ENCODE results near the gene LBR.
A peak's percentile ranks its signal among the peaks of the same experiment; 100 is the strongest.

LBR gene

GRCh38 chr1:225424562-225425200, 3.2 kb downstream of the LBR start:
- Mint-ChIP-seq H3K4me3 (peak overlapping the region; percentile 56), H3K4me1 (ENCODE audit: low read depth) (peaks cover 62% of the 10 kb centered on the region), H3K36me3 (ENCODE audit: low read depth) (peaks cover 32% of the 10 kb centered on the region), H3K9me3 (no peaks in the 10 kb centered on the region), H3K27me3 (no peaks in the 10 kb centered on the region), H3K27ac (no peak overlapping the region)

- H3K9me3 Mint-ChIP-seq: no peaks in the 10 kb centered on the region
- H3K4me1 Mint-ChIP-seq (ENCODE audit: low read depth): peaks cover 52% of the 10 kb centered on the region
- no peak overlapping the region for H3K4me3 Mint-ChIP-seq
- no peaks in the 10 kb centered on the region for H3K27me3 Mint-ChIP-seq
- peak overlapping the region; percentile 22 for H3K27ac Mint-ChIP-seq
- H3K36me3 Mint-ChIP-seq (ENCODE audit: low read depth): peaks cover 38% of the 10 kb centered on the region
Measured at GRCh38 chr1:225423518-225423855, 4.4 kb downstream of the LBR start.

GRCh38 chr1:225422795-225423517, 4.9 kb downstream of the LBR start:
- H3K27me3 Mint-ChIP-seq: no peaks in the 10 kb centered on the region
- H3K9me3 Mint-ChIP-seq: no peaks in the 10 kb centered on the region
- no peak overlapping the region for H3K4me3 Mint-ChIP-seq
- peak overlapping the region; percentile 22 for H3K27ac Mint-ChIP-seq
- peaks cover 48% of the 10 kb centered on the region for H3K4me1 Mint-ChIP-seq (ENCODE audit: low read depth)
- H3K36me3 Mint-ChIP-seq (ENCODE audit: low read depth): peaks cover 43% of the 10 kb centered on the region

GRCh38 chr1:225422031-225422605, 5.7 kb downstream of the LBR start:
- H3K36me3 Mint-ChIP-seq (ENCODE audit: low read depth): peaks cover 49% of the 10 kb centered on the region
- H3K4me3 Mint-ChIP-seq: no peak overlapping the region
- no peaks in the 10 kb centered on the region for H3K9me3 Mint-ChIP-seq
- H3K27ac Mint-ChIP-seq: peak overlapping the region; percentile 53
- H3K27me3 Mint-ChIP-seq: no peaks in the 10 kb centered on the region
- H3K4me1 Mint-ChIP-seq (ENCODE audit: low read depth): peaks cover 48% of the 10 kb centered on the region

- H3K4me1 Mint-ChIP-seq (ENCODE audit: low read depth): peaks cover 17% of the 10 kb centered on the region
- H3K4me3 Mint-ChIP-seq: no peak overlapping the region
- H3K27me3 Mint-ChIP-seq: no peaks in the 10 kb centered on the region
- no peaks in the 10 kb centered on the region for H3K9me3 Mint-ChIP-seq
- no peak overlapping the region for H3K27ac Mint-ChIP-seq
- H3K36me3 Mint-ChIP-seq (ENCODE audit: low read depth): peaks cover 72% of the 10 kb centered on the region
Measured at GRCh38 chr1:225418598-225418997, 9.2 kb downstream of the LBR start.

GRCh38 chr1:225418059-225418458, 9.8 kb downstream of the LBR start:
- Mint-ChIP-seq H3K36me3 (ENCODE audit: low read depth) (peaks cover 71% of the 10 kb centered on the region), H3K27me3 (no peaks in the 10 kb centered on the region), H3K4me3 (no peak overlapping the region), H3K9me3 (no peaks in the 10 kb centered on the region), H3K27ac (no peak overlapping the region), H3K4me1 (ENCODE audit: low read depth) (peaks cover 12% of the 10 kb centered on the region)

- Mint-ChIP-seq H3K36me3 (ENCODE audit: low read depth) (peaks cover 73% of the 10 kb centered on the region), H3K9me3 (no peaks in the 10 kb centered on the region), H3K27ac (no peak overlapping the region), H3K4me3 (no peak overlapping the region), H3K4me1 (ENCODE audit: low read depth) (no peaks in the 10 kb centered on the region), H3K27me3 (no peaks in the 10 kb centered on the region)
Measured at GRCh38 chr1:225415967-225416745, 11.7 kb downstream of the LBR start.

- H3K27ac Mint-ChIP-seq: no peak overlapping the region
- H3K36me3 Mint-ChIP-seq (ENCODE audit: low read depth): peaks cover 76% of the 10 kb centered on the region
- no peaks in the 10 kb centered on the region for H3K9me3 Mint-ChIP-seq
Measured at GRCh38 chr1:225415307-225415706, 12.5 kb downstream of the LBR start.

GRCh38 chr1:225413708-225414375, 14.0 kb downstream of the LBR start:
- H3K36me3 Mint-ChIP-seq (ENCODE audit: low read depth): peaks cover 84% of the 10 kb centered on the region
- H3K27me3 Mint-ChIP-seq: no peaks in the 10 kb centered on the region
- no peaks in the 10 kb centered on the region for H3K4me1 Mint-ChIP-seq (ENCODE audit: low read depth)
- no peak overlapping the region for H3K27ac Mint-ChIP-seq
- H3K9me3 Mint-ChIP-seq: no peaks in the 10 kb centered on the region
- H3K4me3 Mint-ChIP-seq: no peak overlapping the region

More at GRCh38 chr1:225415307-225415706, 12.5 kb downstream of the LBR start:
- H3K4me3 Mint-ChIP-seq: no peak overlapping the region
- H3K4me1 Mint-ChIP-seq (ENCODE audit: low read depth): no peaks in the 10 kb centered on the region
- H3K27me3 Mint-ChIP-seq: no peaks in the 10 kb centered on the region

- Mint-ChIP-seq H3K27me3 (no peaks in the 10 kb centered on the region), H3K4me3 (no peak overlapping the region), H3K9me3 (no peaks in the 10 kb centered on the region), H3K4me1 (ENCODE audit: low read depth) (no peaks in the 10 kb centered on the region), H3K36me3 (ENCODE audit: low read depth) (peaks cover 84% of the 10 kb centered on the region), H3K27ac (no peak overlapping the region)
Measured at GRCh38 chr1:225412803-225413351, 15.0 kb downstream of the LBR start.

GRCh38 chr1:225412321-225412720, 15.5 kb downstream of the LBR start:
- H3K4me1 Mint-ChIP-seq (ENCODE audit: low read depth): no peaks in the 10 kb centered on the region
- no peak overlapping the region for H3K27ac Mint-ChIP-seq
- no peak overlapping the region for H3K4me3 Mint-ChIP-seq
- H3K36me3 Mint-ChIP-seq (ENCODE audit: low read depth): peaks cover 84% of the 10 kb centered on the region
- H3K27me3 Mint-ChIP-seq: no peaks in the 10 kb centered on the region
- H3K9me3 Mint-ChIP-seq: no peaks in the 10 kb centered on the region

GRCh38 chr1:225410036-225410435, 17.8 kb downstream of the LBR start:
- Mint-ChIP-seq H3K4me1 (ENCODE audit: low read depth) (no peaks in the 10 kb centered on the region), H3K27ac (no peak overlapping the region), H3K27me3 (no peaks in the 10 kb centered on the region), H3K36me3 (ENCODE audit: low read depth) (peaks cover 87% of the 10 kb centered on the region), H3K4me3 (no peak overlapping the region), H3K9me3 (no peaks in the 10 kb centered on the region)

GRCh38 chr1:225409051-225409450, 18.8 kb downstream of the LBR start:
- Mint-ChIP-seq H3K9me3 (no peaks in the 10 kb centered on the region), H3K27ac (no peak overlapping the region), H3K27me3 (no peaks in the 10 kb centered on the region), H3K36me3 (ENCODE audit: low read depth) (peaks cover 86% of the 10 kb centered on the region), H3K4me1 (ENCODE audit: low read depth) (no peaks in the 10 kb centered on the region), H3K4me3 (no peak overlapping the region)

- H3K9me3 Mint-ChIP-seq: no peaks in the 10 kb centered on the region
- H3K27me3 Mint-ChIP-seq: no peaks in the 10 kb centered on the region
- H3K4me1 Mint-ChIP-seq (ENCODE audit: low read depth): no peaks in the 10 kb centered on the region
- peaks cover 92% of the 10 kb centered on the region for H3K36me3 Mint-ChIP-seq (ENCODE audit: low read depth)
- peak overlapping the region; percentile 71 for H3K27ac Mint-ChIP-seq
- H3K4me3 Mint-ChIP-seq: no peak overlapping the region
Measured at GRCh38 chr1:225408249-225408648, 19.6 kb downstream of the LBR start.
